Measurements from ENCODE around the gene ACP2. TPM values are rescaled to one million over a fixed set of nuclear protein-coding genes. Genes with fewer than 3 reads are reported as not detected.

The ACP2 gene
- polyA plus RNA-seq, 2 of the 4 experiments (the other 2 are of a cell fraction) = 13.6 to 19.7 TPM

GRCh38 chr11:47233051-47233450 is 15.6 kb downstream of the ACP2 start:
- FAIRE-seq (no peak), ATAC-seq (no peak), DNase-seq (ENCODE audit: low read depth in 1 of 2, low spot score in 1 of 2) (no peak)
- Histone ChIP-seq H3K4me3 (no peak overlapping the region), H3K27ac (peak overlapping the region; percentile 79 to 89), H3K9me3 (no peaks in the 10 kb centered on the region), H3K4me1 (peaks cover 46% of the 10 kb centered on the region), H3K4me2 (peak overlapping the region; percentile 79)
- ChIA-PET POLR2A (interaction anchor here (0.7 to 3.6 kb wide), 6 partner anchors 9 to 26 kb away, joined by 3 to 50 read pairs (median 4); partner anchors contain the start of genes ACP2 and DDB2), CTCF (interaction anchor here (1.0 to 8.8 kb wide), 12 partner anchors 11 to 170 kb away, joined by 3 to 101 read pairs (median 28); partner anchors contain the start of genes ACP2, ARFGAP2, DDB2 and NR1H3)
- 97% methylated on average over 4 of the region's 4 CpGs for WGBS (ENCODE audit: missing lambda C conversion rate)
- TF ChIP-seq BHLHE40 (IDR thresholded peaks at IDR 0.05; ENCODE audit: low read depth, low read length) (no peak), GATA3 (IDR thresholded peaks at IDR 0.05; ENCODE audit: borderline replicate concordance) (no peak), HOXB13 (CRISPR knock-in tag; IDR thresholded peaks at IDR 0.05; ENCODE audit: low read depth) (no peak), HEYL (CRISPR knock-in tag; IDR thresholded peaks at IDR 0.05) (no peak), SREBF2 (IDR thresholded peaks at IDR 0.05) (no peak), POLR2AphosphoS2 (conservative IDR thresholded peaks at IDR 0.05; ENCODE audit: low read length) (no peak), TP53 (CRISPR knock-in tag; IDR thresholded peaks at IDR 0.05) (no peak), RNF2 (IDR thresholded peaks at IDR 0.05; ENCODE audit: borderline replicate concordance, low read depth) (no peak), USF2 (IDR thresholded peaks at IDR 0.05) (no peak), MAZ (IDR thresholded peaks at IDR 0.05; ENCODE audit: borderline replicate concordance, low read depth, low read length) (no peak), TFCP2L1 (CRISPR knock-in tag; IDR thresholded peaks at IDR 0.05) (no peak), MAX (IDR thresholded peaks at IDR 0.05) (no peak), ESRRA (IDR thresholded peaks at IDR 0.05; ENCODE audit: borderline replicate concordance, low read length) (no peak)
- TF ChIP-seq, protein P1, sequence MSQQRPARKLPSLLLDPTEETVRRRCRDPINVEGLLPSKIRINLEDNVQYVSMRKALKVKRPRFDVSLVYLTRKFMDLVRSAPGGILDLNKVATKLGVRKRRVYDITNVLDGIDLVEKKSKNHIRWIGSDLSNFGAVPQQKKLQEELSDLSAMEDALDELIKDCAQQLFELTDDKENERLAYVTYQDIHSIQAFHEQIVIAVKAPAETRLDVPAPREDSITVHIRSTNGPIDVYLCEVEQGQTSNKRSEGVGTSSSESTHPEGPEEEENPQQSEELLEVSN (IDR thresholded peaks at IDR 0.05; ENCODE audit: borderline replicate concordance, low read depth) = no peak

- no peak overlapping the region for H3K4me3 ChIP-seq
- TF ChIP-seq CBX8 (IDR thresholded peaks at IDR 0.05) = no peak
- no peak for TF ChIP-seq NFE2L2 (conservative IDR thresholded peaks at IDR 0.05; ENCODE audit: low read length)
- TF ChIP-seq POLR2AphosphoS2 (conservative IDR thresholded peaks at IDR 0.05; ENCODE audit: low read length) = no peak
- TF ChIP-seq RNF2 (IDR thresholded peaks at IDR 0.05; ENCODE audit: borderline replicate concordance, low read depth) = no peak
- TF ChIP-seq ESRRA (IDR thresholded peaks at IDR 0.05; ENCODE audit: borderline replicate concordance, low read length) = no peak
- no peak for TF ChIP-seq BHLHE40 (IDR thresholded peaks at IDR 0.05; ENCODE audit: low read depth, low read length)
- TF ChIP-seq NR3C1 (IDR thresholded peaks at IDR 0.05) = no peak
- TF ChIP-seq JUNB (IDR thresholded peaks at IDR 0.05) = no peak
- TF ChIP-seq POLR2A (IDR thresholded peaks at IDR 0.05; ENCODE audit: low read length) = no peak
- no peak for TF ChIP-seq MAX (IDR thresholded peaks at IDR 0.05)
- no peak for TF ChIP-seq MAFK (IDR thresholded peaks at IDR 0.05; ENCODE audit: partially characterized antibody)
- TF ChIP-seq RCOR1 (IDR thresholded peaks at IDR 0.05; ENCODE audit: low read depth, low read length) = no peak
- no peak for TF ChIP-seq EP300 (IDR thresholded peaks at IDR 0.05)
- no peak for TF ChIP-seq RFX5 (IDR thresholded peaks at IDR 0.05)
- TF ChIP-seq HOXB5 (CRISPR knock-in tag; IDR thresholded peaks at IDR 0.05) = no peak
- TF ChIP-seq HEYL (CRISPR knock-in tag; IDR thresholded peaks at IDR 0.05) = no peak
- no peak for TF ChIP-seq RAD21 (conservative IDR thresholded peaks at IDR 0.05 in 1 of 2, IDR thresholded peaks at IDR 0.05 in 1 of 2)
- ChIA-PET CTCF (interaction anchor here (0.7 to 2.2 kb wide), 4 partner anchors 13 to 125 kb away, joined by 3 to 9 read pairs (median 4); no protein-coding TSS in a partner anchor), POLR2A (interaction anchor here (0.7 kb wide), 2 partner anchors 9 to 16 kb away, joined by 3 to 4 read pairs; no protein-coding TSS in a partner anchor)
- 91% methylated on average over 8 of the region's 8 CpGs for WGBS (ENCODE audit: missing lambda C conversion rate)
- ATAC-seq (no peak), DNase-seq (ENCODE audit: low read depth in 1 of 2, low spot score in 1 of 2) (no peak), FAIRE-seq (no peak)
- H3K9me3 ChIP-seq = no peaks in the 10 kb centered on the region
- no peak overlapping the region for H3K27ac ChIP-seq
- H3K4me1 ChIP-seq = peaks cover 20% of the 10 kb centered on the region
- no peak overlapping the region for H3K4me2 ChIP-seq
Measured at GRCh38 chr11:47229161-47229560, 19.5 kb downstream of the ACP2 start.

Data from A549 (cell line).